GM19351 (cell line): ENCODE measurements around the gene NUP85.
A peak's percentile ranks its signal among the peaks of the same experiment; 100 is the strongest.
"Not testable (repeated sequence)": the region's sequence is repeated elsewhere in the genome, so short reads cannot be mapped to it uniquely, and the experiment has no call there.

Experiments
- ATAC-seq: cut with Tn5 transposase; IDR thresholded peaks from one replicate; pipeline ENCODE4 v1.9.1; 2021; ENCODE audit warnings: mild to moderate bottlenecking, moderate library complexity; ENCODE audit not compliant: unreplicated experiment

Gene NUP85

DNA sequence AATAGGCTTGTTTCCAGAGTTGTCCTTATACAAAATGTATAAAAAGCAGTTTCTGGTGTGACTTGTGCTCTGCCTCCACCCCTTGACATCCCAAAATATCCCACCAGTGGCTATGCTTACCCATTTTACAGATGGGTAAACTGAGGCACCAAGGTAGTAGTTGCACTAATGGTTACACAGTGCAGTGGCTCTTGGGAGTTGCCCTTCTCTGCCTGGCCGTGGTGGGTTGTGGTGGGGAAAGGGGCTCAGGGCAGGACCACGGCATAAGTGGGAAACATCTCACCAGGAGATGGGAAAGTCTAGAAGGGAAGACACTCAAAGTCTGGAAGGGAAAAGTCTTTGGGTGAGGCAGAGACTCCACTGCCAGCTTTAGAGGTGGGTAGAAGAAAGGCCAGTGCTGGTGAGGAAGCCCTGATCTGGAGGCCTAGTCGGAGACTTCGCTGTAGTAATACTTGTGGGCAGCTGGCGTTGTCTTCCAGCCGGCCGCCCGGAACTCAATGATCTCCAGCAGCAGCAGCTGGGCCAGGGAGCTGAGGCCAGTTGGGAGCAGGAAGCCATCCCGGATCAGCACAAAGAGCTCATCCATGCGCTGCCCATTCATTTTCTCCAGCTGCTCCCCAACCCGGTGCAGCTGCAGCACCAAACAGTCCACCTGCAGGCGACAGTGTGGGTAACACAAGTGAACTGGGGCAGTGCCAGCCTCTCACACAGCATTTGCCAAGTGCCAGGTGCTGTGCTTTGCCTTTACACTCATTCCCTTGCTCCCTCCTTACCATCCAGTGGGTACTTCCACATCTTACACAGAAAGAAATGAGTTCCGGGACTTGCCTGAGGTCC is 61.1 kb downstream of the NUP85 start:
- no peak for ATAC-seq

DNA sequence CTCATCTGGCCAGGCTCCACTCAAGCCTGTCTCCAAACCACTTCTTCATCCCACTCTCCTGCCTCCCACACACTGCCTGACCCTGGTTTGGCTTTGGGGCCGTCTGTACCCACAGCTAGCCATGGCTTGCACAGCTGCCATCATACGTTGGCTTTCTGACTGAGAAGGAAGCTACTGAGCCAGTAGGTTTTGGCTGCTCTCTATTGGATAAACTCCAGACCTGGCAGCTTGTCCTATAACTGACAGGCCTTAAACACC is 61.6 kb downstream of the NUP85 start:
- ATAC-seq: no peak

DNA sequence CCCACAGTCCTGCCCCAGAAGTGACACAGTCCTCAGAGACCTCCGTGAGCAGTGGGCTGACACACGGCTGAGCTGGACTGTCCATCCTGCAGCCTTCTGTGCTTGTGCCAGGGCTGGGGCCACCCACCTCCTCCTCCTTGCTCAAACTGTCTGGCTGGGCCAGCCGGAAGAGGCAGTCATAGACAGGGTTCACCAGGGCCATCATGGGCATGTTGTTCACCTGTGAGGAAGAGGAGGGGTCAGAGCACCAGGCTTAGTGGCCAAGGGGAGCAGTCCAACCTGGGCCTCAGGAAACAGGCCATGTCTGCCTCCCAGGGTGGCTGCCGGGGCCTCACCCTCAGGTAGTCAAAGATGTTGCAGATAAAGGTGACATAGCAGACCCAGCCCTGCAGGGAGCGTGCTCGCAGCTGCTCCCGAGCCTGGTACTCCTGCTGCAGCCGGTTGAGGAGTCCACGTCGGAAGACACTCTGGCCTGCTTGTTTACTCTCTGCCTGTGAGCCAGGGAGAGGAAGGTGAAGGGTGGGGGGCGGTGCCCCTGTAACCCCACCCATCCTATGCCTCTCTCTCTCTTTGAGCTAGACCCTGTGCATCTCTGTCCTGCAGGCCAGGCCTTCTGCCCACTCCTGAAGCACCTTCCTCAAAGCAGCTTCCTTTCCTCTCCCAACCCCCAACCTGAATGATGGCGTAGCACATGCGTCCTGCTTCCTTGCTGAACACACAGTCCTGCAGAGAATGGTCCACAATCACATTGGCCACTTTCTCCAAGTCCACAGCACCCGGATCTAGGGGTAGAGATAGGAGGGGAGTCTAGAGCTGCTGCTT is 62.1 kb downstream of the NUP85 start:
- no peak for ATAC-seq

DNA sequence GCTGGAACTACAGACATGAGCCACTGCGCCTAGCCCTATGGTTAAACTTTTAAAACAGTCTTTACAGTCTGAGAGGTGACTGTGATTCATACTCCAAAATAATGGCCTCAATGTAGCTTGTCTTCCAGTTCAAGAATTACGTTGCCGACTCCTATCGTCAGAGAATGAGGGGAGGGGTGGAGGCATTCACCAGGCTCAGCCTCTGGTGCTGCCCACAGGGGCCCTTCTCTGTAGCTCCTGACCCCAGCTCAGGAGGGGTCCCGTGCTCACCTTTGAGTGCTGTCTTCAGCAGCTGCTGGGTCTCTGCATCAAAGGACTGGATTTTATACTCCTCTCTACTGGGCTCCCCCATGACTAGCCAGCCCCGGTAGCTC is 64.4 kb downstream of the NUP85 start:
- ATAC-seq: no peak

DNA sequence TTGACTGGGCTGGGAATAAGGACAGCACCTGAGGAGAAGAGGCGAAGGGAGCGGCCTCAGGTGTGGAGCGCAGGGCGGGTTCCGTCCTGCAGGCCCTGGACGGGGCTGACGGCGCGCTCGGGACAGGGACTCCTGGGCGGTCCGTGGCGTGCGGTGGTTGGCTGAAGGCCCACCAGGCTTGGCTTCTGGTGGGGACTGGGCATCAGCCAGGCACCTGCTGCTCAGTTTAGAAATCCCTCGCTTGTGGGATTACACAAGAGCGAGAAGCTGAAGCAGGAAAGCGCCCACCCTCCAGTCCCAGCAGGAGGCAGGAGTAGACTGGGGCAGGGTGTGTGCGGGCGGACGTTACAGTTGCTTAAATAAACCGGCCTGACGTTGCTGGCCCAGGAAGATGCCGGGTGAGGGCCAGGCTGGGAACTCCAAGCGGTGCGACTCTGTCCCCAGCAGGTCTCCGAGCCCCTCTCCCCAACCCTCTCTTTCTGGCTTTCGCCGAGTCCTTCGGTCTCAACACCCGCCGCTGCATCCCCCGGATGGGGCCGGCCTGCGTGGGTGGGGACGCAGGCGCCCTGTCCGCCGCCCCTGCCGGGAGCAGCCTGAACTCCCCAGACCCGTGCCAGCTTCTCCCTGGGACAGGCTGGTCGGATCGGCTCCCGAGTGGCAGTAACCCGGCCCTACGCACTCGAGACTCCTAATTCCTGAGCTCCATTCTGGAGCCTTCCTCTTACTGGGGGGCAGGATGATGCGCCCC is 64.9 kb downstream of the NUP85 start:
- ATAC-seq: peak; percentile 34

DNA sequence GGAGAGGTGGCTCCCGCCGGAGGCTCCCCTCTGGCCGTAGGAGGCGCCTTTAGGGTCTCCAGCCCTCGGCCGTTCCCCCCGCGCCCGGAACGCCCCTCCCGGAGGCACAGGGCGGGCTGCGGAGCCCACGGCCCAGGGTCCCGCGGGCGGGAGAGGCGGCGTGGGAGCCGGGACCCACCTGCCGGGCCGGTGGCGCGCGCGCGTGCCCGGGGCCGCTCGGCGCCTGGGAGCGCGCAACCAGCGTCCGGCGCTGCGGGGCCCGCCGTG is 65.4 kb downstream of the NUP85 start, which contains the start of gene MIF4GD:
TSS of gene MIF4GD (minus strand) at position 266 of the 267 bp plus-strand sequence. CDS start 1,036 bp downstream, outside the sequence.
- peak; percentile 16 for ATAC-seq

DNA sequence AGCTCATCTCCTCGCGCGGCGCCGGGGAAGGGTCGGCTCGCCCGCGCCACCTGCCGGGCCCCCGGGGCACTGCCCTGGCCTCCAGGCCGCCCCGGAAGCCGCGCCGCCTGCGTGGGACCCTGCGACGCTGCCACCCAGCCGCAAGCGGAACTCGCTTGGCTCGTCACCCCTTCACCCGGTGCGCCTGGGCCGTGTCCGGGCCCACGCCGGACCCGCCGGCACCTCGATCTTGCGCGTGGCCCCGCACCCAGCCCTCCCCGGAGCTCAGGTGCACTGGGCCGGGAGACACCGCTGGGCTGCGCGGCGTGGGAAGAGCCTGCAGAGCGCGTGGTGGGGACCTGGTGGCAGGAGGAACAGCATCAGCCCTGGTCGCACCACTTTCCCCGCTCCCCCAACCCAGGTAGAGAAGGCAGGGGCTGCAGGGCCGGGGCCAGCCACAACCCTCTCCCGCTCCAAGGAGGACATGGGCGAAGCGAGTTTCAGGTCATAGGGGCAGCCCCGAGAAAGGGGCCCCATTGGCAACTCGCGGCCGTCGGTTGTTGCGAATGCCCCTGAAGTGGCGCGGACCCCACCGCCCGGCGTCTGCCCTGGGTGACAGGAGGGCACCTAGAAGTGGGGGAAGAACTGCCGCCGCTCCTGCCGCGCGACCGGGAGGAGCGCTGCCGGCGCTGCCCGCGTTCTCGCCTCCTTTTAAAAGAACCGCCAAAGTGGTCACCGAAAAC is 65.9 kb downstream of the NUP85 start:
- peak; percentile 64 for ATAC-seq

DNA sequence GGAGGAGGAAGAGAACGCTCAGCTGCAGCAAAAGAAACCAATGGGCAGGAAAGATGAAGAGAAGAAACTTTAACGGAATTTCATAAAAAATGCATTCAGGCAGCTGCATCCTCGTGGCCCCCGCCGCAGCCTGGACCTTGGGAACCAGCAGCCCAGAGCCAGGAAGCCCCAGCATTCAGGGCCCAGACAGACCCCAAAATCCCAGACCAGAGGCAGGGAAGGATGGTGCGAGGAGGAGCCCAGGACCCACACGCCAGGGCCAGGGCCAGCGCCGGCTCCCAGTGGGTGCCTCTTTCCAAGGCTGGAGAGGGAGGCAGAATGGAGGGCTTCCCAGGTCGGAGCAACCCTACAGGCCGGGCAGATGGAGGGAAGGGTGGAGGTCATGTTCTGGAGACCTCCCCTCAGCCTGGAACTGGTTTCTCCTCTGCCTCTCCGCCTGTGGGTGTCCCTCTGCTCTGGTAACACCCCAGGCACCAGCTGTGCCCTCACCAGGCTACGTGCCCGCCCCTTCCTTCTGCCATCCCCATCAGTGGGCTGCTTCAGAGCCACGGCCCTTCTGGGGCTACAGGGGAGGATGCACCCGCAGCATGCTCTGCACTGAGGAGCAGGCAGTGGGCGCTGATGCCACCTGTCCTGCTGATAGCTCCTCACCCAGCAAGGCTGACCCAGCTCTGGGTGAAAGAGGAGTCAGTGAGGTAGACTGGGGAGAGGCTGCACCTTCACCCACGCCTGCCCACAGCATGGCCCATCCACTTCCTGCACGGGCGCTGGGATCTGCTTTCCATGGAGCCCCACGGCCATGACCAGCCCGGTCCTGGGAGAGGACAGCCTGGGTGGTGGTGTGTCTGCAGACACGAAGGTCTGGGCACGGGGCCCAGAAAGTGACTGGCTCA is 66.7 kb downstream of the NUP85 start:
- ATAC-seq: no peak

DNA sequence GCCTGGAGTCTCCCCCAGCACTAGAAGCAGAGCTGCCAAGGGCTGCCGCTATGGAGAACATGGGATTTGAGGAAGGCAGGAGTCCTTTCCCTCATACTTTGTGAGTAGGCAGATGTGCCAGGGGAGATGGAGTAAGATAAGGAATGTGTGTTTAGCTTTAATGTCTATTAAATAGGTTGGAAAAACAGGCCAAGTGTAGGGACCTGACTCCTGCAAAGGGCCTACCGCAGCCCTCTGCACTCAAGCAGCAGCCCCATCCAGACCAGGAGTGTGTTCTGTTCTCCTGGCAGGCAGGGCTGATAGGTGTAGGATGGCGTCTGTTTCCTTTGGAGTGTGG is 67.3 kb downstream of the NUP85 start:
- ATAC-seq: no peak

DNA sequence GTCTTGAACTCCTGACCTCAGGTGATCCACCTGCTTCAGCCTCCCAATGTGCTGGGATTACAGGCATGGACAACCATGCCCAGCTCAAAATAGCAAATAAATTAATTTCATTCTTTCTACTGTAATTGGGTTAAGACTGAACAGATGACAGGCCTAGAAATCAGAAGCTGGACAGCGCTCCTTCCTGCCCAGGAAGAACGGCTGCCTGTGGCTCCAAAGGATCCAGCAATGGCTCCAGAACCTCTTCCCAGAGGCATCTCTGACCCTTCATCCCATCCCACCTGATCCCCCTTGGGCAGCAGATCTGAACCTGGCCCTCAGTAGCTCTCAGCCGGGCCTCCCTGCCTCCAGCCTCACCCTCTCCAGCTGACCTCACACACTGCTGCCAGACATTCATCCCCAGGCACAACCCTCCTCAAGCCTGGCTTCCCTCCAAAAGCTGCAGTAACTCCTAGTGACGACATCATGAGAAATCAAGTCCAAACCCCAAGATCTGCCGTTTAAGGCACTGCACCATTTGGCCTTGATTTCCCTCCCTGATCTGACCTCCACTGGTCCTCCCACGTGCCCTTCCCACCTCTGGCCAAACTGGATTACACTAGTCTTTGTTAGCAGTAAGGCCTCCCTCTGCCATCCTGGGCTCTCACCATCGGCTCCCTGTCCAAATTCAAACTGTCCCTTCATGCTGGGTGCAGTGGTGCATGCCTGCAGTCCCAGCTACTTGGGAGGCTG is 68.7 kb downstream of the NUP85 start:
- ATAC-seq: no peak

DNA sequence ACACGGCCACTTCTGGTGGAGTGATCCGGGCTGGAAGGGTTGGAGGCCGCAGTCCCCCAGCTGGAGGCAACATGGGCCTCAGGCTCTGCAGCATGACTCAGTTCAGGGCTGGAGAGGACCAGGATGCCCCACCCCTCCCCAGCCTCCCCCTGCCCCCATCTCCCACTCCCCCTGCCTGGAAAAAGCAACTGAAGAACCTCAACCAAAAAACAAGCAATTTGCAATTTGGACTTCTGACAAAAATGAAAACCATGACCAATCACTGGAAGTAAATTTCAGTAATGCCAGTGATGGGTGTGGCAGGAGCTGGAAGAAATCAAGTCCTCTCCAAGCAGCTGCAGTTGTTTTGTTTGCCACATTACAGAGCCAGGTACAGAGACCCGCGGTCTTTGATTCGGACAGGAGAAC is 72.2 kb downstream of the NUP85 start:
- ATAC-seq: no peak

DNA sequence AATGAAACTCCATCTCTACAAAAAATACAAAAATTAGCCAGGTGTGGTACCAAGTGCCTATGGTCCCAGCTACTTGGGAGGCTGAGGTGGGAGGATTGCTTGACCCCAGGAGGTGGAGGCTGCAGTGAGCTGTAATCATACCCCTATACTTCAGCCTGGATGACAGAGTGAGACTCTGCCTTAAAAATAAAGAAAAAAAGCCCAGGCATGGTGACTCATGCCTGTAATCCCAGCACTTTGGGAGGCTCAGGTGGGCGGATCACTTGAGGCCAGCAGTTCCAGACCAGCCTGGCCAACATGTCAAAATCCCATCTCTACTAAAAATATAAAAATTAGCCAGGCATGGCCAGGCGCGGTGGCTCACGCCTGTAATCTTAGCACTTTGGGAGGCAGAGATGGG is 74.7 kb downstream of the NUP85 start:
- ATAC-seq: not testable (repeated sequence)

DNA sequence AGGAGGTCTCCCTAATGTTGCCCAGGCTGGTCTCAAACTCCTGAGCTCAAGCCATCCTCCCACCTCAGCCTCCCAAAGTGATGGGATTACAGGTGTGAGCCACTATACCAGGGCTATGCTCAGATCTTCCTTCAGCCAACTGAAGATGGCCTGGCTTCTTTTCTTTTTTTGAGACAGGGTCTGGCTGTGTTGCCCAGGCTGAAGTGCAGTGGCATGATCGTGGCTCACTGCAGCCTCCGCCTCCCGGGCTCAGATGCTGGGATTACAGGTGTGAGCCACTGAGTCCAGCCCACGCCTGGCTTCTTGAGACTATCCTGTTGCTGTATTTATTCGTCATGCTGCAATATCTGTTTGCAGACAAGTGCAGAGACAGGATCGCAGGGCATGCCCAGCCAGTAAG is 79.6 kb downstream of the NUP85 start:
- ATAC-seq: no peak
